Measurements from ENCODE around the gene TMED4.

DNA sequence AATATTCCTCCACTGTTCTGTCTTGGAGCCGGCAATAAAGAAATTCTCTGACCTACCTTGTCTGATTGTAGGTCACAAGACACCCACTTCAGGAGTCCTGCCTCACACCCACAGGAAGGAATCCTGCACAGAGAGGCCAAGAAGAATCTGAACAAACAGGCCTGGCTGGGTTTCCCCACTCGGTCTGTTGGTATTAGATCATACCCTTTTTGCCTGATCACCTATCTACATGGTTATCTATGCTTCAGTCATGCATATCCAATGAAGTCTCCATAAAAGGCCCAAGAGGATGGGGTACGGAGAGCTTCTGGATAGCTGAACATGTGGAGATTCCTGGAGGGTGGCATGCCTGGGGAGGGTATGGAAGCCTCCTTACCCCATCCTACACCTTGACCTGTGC, 36.7 kb upstream of the TMED4 start:
- TF ChIP-seq CTCF (IDR thresholded peaks at IDR 0.05) (no peak), POLR2A (IDR thresholded peaks at IDR 0.05) (no peak)

All from Peyer's patch (tissue), 4 donors.